NOMO-1 treated with dmso at 0.1 percent for 144 hours (cell line): ENCODE measurements around the gene GABBR1.

Source experiments
- DNase-seq: peaks from one replicate; lab custom pipeline; 2025; ENCODE audit not compliant: unreplicated experiment; lab: John Stamatoyannopoulos, UW

Gene GABBR1

DNA sequence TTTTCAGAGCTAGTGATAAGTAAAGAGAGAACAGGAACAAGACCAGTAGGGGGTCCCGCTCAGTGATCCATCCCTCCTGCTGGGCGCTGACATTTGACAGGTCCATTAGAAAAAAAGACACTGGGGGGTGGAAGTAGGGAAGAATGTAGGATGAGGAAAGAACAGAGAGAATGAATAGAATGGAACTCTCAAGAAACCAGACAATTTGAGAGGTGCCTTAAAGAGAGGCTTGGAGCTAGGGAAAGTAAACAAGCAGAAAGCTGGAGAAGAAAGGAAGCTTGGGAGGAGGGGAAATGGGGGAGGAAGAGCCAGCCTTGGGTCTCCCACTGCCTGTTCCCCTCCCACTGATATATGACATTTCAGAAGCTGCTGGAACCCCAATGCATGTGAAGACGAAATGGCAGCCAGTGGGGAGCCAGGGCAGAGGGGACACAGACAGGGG lies 8.4 kb downstream of the GABBR1 start:
- DNase-seq = no peak

DNA sequence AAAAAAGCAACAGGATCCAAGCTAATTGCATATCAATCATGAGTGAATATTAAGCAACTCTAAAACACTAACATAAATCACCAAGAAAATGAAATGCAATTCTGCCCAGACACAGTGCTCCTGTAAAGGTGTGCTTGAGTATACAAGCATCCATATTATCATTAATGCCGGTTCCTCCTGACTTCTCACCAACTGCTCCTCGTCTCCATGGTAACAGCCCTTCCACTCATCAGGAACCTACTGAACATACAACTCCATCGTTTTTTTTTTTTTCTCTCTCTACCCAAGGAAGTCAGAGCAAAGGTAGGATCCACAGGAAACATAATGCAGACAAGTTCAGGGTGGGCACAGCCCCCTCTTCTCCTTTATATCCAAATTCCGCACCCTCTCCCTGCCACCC lies 12.4 kb downstream of the GABBR1 start:
- no peak for DNase-seq

DNA sequence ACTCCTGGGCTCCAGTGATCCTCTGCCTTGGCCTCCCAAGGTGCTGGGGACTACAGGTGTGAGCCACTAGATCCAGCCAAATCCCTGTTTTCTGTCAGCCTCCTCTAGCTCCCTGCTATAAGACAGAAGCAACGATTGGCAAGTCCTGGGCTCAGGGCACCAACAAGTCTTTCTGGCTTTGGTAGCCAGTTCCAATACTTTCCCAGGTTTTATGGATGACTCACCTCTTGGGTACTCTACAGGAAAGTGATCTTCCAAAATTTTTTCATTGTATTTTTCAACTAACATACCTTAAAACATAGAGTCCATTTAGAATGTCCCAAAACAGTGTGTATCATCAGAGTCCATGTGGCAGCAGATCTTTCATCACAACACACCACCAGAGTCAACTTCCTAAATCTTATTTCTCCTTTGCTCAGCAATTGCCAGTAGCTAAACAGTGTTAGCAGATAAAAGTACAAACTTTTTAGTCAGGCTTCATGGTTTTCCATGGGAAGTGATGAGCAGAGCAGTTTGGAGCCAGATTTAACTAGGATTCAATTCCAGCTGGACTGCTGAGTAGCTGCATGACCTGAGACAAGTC lies 13.3 kb downstream of the GABBR1 start:
- no peak for DNase-seq

DNA sequence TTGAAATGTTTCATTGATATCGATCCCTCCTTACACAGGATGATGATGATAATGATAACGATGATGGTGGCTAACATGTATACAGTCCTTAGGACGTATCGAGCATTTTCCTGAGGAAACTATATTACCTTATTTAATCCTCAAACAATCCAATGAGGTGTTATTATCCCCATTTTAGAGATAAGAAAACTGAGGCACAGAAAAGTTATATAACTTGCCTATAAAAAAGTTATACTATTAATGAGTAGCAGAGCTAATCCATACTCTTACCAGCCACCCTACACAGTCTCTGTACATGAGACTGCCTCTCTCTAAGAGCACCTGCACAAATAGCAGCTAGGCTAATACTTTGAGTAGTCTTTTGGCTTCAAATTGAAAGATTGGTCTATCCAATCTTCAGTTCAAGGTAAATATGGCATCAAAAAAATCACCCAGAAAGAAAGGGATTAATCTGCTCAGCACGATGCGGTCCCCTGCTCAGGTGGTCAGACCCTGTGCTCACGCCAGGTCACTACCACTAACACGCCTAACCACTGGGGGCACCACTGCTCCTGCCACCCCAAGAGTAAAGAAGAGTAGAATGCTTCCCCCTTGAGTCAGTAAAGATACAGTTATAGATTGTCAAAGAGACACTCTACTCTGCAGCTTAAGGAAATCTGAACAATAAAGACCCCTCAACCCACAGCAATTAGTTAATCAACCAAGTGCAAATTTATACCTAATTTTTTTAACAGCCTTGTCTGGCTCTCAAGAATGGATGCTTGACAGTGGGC lies 15.0 kb downstream of the GABBR1 start:
- DNase-seq = no peak

DNA sequence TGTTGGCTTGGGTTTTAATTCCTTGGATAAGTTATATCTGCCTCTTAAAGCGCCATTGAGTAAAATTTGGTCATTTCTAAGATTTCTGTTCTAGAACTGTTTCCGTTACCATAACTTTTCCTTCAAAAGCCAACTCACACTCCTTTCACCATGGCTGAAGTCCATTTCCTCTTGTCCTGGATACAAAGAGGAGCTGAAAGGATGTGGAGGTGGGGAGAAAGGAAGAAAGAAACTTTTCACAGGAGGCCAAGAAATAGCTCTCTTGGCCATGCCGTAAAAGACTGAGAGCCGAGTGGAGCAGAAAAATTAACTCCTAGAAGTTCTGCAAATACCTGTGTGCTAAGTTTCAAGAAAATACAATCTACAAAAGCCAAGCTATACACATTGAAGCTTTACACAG lies 21.6 kb downstream of the GABBR1 start:
- DNase-seq = no peak

DNA sequence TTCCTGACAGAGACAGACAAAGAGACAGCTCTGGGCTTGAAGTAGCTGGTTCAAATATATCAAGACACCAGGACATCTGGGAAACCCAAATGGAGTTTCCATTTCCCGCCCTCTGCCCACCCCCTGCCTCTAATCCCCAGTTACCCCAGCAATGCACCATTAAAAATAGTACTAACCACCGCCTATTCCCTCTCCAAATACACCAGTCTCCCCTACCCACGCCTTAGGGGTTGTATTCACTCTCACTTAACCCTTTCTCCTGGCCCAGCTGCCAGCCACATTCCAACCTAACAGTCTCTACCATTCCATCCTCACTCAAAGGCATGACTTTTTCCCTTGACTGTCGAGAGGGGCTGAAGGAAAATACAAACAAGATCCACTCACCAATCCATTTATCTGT lies 22.4 kb downstream of the GABBR1 start:
- DNase-seq = no peak

GRCh38 chr6:29608131-29608530 lies 24.9 kb downstream of the GABBR1 start:
- no peak for DNase-seq

- DNase-seq = no peak
Measured at GRCh38 chr6:29603930-29604329, 29.1 kb downstream of the GABBR1 start.

GRCh38 chr6:29603456-29603855 lies 29.5 kb downstream of the GABBR1 start:
- DNase-seq = no peak

- DNase-seq = no peak
Measured at GRCh38 chr6:29602564-29603361, 30.2 kb downstream of the GABBR1 start.

GRCh38 chr6:29598172-29598747 lies 34.7 kb downstream of the GABBR1 start:
- no peak for DNase-seq

GRCh38 chr6:29597184-29597583 lies 35.8 kb downstream of the GABBR1 start:
- DNase-seq = no peak

GRCh38 chr6:29596381-29596900 lies 36.5 kb downstream of the GABBR1 start:
- no peak for DNase-seq

DNA sequence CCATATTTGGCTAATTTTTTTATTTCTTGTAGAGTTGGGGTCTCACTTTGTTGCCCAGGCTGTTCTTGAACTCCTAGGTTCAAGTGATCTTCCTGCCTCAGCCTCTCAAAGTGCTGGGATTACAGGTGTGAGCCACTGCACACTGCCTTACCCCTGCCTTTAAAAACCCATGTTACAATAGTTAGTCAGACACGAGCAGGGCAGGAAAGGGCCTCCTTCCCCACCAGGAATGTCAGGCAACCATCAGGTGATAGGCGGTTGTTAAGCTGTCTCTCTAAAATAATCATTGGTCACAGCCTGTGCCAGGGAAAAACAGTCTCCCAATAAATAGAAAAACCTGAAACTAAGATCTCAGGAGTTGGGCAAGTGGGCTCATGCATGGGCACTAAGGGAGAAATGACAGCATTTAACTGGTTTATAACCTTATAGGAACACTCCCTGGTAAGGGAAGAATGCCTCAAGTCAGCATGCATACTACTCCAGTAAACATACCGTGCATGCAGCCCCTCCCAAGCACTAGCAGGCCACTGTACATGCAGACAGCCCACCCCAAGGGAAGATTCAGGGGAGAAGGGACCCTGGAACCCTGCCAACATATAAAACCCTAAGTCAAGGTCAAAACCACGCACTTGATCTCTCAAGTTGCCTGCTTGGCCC lies 39.7 kb downstream of the GABBR1 start:
- no peak for DNase-seq

DNA sequence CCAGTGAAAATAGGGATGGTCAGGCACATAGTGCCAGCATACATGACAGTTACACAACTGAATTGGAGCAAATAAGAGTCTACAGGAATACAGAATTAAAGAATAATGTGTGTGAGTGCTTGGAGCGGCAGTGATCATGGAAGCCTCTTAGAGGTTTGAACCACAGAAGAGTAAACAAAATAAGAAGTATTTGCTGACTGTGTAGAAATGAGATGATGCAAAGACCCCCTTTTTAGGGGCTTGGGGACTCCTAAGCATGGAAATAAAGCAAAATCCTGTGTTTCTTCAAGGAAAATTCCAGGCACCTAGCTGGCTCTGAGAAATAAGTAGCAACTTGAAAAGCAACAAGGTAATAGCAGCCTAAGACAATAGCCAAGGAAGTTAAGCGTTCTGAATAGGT lies 41.3 kb downstream of the GABBR1 start:
- DNase-seq = no peak

- no peak for DNase-seq
Measured at GRCh38 chr6:29590218-29590808, 42.7 kb downstream of the GABBR1 start.

- peak; percentile 3 for DNase-seq
Measured at GRCh38 chr6:29589423-29590048, 43.4 kb downstream of the GABBR1 start.

GRCh38 chr6:29584821-29585220 lies 48.2 kb downstream of the GABBR1 start, which contains the start of gene OR2H2:
Gene OR2H2 (plus strand): TSS chr6:29585121. CDS start chr6:29587945, 2,824 bp downstream.
- DNase-seq = no peak

- DNase-seq = no peak
Measured at GRCh38 chr6:29577544-29577943, 55.4 kb downstream of the GABBR1 start.

DNA sequence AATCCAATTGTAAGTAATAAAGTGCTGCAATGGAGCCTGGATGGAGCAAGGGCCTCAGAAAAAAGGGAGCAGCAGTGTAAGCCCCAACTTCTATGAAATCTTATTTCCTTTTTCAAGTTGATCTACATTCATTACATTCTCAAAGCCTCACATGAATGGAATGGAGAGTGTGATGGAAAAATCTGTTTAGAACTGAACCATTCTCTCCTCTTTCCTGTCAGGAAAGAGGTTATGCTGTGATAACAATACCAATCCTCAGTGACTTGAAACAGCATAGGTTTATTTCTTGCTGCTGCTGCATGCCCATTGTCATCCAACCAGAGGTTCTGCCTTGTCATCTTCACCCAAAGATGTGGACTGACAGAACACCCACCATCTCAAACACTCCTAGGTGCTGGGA lies 56.9 kb downstream of the GABBR1 start:
- no peak for DNase-seq
